DND-41 (cell line): ENCODE measurements around the gene COTL1.

Source experiments
- EZH2 ChIP-seq: IDR thresholded peaks from 3 replicates; pipeline ENCODE4 v1.6.1; 2012; ENCODE audit warnings: borderline replicate concordance, low read depth, mild to moderate bottlenecking, moderate library complexity, low read length, inconsistent platforms; ENCODE audit not compliant: severe bottlenecking
- TF ChIP-seq, protein P1 (sequence below): IDR thresholded peaks from 2 replicates; pipeline ENCODE4 v1.5.1; 2012; ENCODE audit warnings: borderline replicate concordance, low read length, moderate library complexity, mild to moderate bottlenecking; ENCODE audit not compliant: poor library complexity, severe bottlenecking; ENCODE audit errors: extremely low read depth

DNA sequence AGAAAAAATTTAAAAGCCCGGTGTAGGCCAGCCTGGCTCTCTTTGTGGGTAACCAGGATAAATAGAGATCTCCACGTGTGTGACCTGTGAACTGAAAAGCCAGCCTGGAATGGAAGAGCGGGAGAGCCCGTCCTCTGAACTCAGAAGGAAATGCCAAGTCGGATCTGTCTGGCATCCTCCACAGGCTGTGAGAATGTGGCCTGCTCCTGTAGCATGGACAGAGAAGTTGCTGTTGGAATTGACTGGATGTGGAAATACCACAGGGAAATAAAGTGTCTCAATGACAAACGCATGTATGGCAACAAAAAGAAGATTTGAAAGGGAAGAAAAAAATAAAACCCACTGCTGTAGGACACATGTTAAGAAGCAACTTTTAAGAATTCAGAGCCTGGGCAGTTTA is 37.1 kb upstream of the COTL1 start:
- TF ChIP-seq, protein P1, sequence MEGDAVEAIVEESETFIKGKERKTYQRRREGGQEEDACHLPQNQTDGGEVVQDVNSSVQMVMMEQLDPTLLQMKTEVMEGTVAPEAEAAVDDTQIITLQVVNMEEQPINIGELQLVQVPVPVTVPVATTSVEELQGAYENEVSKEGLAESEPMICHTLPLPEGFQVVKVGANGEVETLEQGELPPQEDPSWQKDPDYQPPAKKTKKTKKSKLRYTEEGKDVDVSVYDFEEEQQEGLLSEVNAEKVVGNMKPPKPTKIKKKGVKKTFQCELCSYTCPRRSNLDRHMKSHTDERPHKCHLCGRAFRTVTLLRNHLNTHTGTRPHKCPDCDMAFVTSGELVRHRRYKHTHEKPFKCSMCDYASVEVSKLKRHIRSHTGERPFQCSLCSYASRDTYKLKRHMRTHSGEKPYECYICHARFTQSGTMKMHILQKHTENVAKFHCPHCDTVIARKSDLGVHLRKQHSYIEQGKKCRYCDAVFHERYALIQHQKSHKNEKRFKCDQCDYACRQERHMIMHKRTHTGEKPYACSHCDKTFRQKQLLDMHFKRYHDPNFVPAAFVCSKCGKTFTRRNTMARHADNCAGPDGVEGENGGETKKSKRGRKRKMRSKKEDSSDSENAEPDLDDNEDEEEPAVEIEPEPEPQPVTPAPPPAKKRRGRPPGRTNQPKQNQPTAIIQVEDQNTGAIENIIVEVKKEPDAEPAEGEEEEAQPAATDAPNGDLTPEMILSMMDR: no peak
- TF ChIP-seq EZH2: no peak
